Tibial artery (tissue), 4 donors: ENCODE data around the gene PRDM16.

Experiments
- DNase-seq, 2 donors: peaks; one replicate each; pipeline ENCODE4 v3.0.0-alpha.2; 2019
- H3K27ac ChIP-seq, 2 donors: fragments of 200-600 bp; sonication (generic) in 1 of 2; 1 replicate in 1 of 2; 2 replicates in 1 of 2; pipeline ENCODE4 v1.5.1; 2018 to 2019; ENCODE audit warnings: mild to moderate bottlenecking in 1 of 2
- H3K27me3 ChIP-seq, 2 donors: fragments of 200-600 bp; sonication (generic) in 1 of 2; one replicate each; pipeline versions ENCODE4 v1.5.1 to v1.6.0; 2016 to 2019
- H3K36me3 ChIP-seq, 3 donors: fragments of 200-600 bp; sonication (generic) in 2 of 3; one replicate each; pipeline ENCODE4 v1.5.1; 2016 to 2019; ENCODE audit warnings: mild to moderate bottlenecking in 2 of 3
- H3K4me1 ChIP-seq, 4 donors: fragments of 200-600 bp; sonication (generic) in 2 of 4; 1 replicate in 3 of 4; 2 replicates in 1 of 4; pipeline ENCODE4 v1.5.1; 2016 to 2019
- H3K4me3 ChIP-seq, 2 donors: fragments of 200-600 bp; sonication (generic) in 1 of 2; 1 replicate in 1 of 2; 2 replicates in 1 of 2; pipeline ENCODE4 v1.5.1; 2018 to 2019; ENCODE audit warnings: mild to moderate bottlenecking in 2 of 2
- H3K9me3 ChIP-seq, 3 donors: fragments of 200-600 bp; sonication (generic) in 1 of 3; one replicate each; pipeline ENCODE4 v1.5.1; 2016 to 2019
- intact Hi-C: fragments of 100-400 bp; cut with DNase I; formaldehyde crosslinking; loops from one replicate; pipeline ENCODE4 v1.15.0; 2023; ENCODE audit warnings: low total_unique reads
- TF ChIP-seq, protein P1 (sequence below), 2 experiments: fragments of 200-600 bp in 1 of 2; fragments of 450-650 bp in 1 of 2; IDR thresholded peaks; one replicate each; pipeline ENCODE4 v1.5.1; 2017 to 2019; ENCODE audit warnings: antibody characterized with exemption in 2 of 2, mild to moderate bottlenecking in 1 of 2, moderate library complexity in 1 of 2

Gene PRDM16

GRCh38 chr1:3037281-3038040, 31.5 kb upstream of the PRDM16 start:
- H3K27me3 ChIP-seq, result peaks cover 0 to 36% of the 10 kb centered on the region in 2 donors
- H3K4me1 ChIP-seq, result no peaks in the 10 kb centered on the region
- no peaks in the 10 kb centered on the region for H3K9me3 ChIP-seq

DNA sequence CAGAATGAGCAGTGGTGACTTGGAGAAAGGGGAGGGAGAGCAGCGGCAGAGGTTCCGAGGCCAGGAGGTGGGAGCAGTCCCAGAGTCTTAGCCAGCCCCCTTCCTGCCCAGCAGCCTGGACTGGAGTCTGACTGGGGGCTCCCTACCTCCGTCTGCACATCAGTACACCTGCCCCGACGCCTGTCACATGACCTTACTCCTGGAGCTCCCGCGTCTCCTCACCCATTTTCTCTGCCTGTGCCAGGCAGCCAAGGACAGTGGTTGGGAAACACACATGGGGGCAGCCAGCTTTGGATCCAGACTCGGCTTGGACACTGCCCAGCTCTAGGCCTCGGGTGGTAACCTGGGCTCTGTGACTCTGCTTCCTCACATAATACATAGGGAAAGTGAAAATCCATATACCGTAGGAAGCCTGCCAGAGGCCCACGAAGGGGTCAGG, 30.9 kb upstream of the PRDM16 start:
- no peaks in the 10 kb centered on the region for H3K9me3 ChIP-seq
- no peaks in the 10 kb centered on the region for H3K4me1 ChIP-seq
- H3K4me3 ChIP-seq, result no peak overlapping the region
- no peaks in the 10 kb centered on the region for H3K36me3 ChIP-seq
- peaks cover 0 to 31% of the 10 kb centered on the region in 2 donors for H3K27me3 ChIP-seq
- TF ChIP-seq, protein P1, sequence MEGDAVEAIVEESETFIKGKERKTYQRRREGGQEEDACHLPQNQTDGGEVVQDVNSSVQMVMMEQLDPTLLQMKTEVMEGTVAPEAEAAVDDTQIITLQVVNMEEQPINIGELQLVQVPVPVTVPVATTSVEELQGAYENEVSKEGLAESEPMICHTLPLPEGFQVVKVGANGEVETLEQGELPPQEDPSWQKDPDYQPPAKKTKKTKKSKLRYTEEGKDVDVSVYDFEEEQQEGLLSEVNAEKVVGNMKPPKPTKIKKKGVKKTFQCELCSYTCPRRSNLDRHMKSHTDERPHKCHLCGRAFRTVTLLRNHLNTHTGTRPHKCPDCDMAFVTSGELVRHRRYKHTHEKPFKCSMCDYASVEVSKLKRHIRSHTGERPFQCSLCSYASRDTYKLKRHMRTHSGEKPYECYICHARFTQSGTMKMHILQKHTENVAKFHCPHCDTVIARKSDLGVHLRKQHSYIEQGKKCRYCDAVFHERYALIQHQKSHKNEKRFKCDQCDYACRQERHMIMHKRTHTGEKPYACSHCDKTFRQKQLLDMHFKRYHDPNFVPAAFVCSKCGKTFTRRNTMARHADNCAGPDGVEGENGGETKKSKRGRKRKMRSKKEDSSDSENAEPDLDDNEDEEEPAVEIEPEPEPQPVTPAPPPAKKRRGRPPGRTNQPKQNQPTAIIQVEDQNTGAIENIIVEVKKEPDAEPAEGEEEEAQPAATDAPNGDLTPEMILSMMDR (IDR thresholded peaks at IDR 0.05), result no peak
- no peak overlapping the region for H3K27ac ChIP-seq
- intact Hi-C loops, result no loop called here
- peak in 1 of 2 donors; percentile 49 for DNase-seq

More at GRCh38 chr1:3037281-3038040, 31.5 kb upstream of the PRDM16 start:
- H3K27ac ChIP-seq, result no peak overlapping the region
- intact Hi-C loops, result no loop called here
- H3K4me3 ChIP-seq, result no peak overlapping the region
- no peaks in the 10 kb centered on the region for H3K36me3 ChIP-seq
- TF ChIP-seq, protein P1 (IDR thresholded peaks at IDR 0.05), result no peak
- peak in 1 of 2 donors; percentile 63 for DNase-seq

DNA sequence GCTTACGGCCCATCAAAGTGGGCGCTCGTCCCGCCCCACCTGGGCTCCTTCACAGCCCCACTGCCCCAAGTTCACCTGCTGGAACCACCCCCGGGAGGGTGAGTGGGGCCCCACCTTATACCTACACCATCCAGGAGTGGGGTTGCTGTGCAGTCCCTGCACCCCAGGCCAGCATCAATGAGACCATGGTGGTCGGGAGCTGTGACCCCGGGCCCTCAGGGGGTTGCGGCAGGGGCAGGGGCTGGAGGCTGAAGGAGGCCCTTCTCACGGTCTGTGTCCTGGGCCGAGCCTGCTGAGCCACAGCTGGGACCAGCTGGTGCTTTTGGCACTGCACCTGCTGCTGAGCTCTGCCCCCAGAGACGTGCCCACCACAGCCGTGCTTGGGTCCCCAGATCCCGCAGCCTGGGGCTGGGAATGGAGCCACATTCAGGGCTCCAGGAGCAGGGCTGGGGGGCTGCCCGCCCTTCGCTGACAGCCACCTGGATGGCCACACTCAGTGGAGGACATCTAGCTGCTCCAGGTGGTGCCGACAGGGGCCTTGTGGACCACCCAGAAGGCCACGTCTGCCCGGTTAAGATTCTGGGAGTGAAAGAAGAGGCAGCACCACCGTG, 30.3 kb upstream of the PRDM16 start:
- no peaks in the 10 kb centered on the region for H3K9me3 ChIP-seq
- intact Hi-C loops, result no loop called here
- peaks cover 0 to 31% of the 10 kb centered on the region in 2 donors for H3K27me3 ChIP-seq
- TF ChIP-seq, protein P1 (IDR thresholded peaks at IDR 0.05), result no peak
- H3K27ac ChIP-seq, result no peak overlapping the region
- peak in 1 of 2 donors; percentile 55 for DNase-seq
- H3K4me3 ChIP-seq, result no peak overlapping the region
- H3K36me3 ChIP-seq, result no peaks in the 10 kb centered on the region
- no peaks in the 10 kb centered on the region for H3K4me1 ChIP-seq

DNA sequence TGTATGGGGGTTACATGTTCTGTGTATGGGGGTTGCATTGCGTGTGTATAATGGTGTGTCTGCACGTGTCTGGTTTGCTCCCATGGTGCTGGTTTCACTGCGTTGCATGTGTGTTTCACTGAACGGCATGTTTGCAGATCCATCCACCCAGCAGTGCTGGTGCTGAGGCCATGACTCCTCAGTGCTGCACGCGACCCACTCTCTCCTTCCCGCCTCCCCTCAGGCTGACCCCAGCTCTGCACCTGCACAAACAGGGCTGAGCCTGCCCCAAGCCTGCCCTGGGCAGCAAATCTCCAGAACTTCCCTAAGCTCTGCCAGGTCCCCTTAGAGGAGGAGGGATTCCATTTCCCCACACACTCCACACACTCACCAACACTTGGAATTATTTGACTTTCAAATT, 29.0 kb upstream of the PRDM16 start:
- Histone ChIP-seq H3K27me3 (peaks cover 0 to 31% of the 10 kb centered on the region in 2 donors), H3K27ac (no peak overlapping the region), H3K9me3 (no peaks in the 10 kb centered on the region), H3K4me3 (no peak overlapping the region), H3K4me1 (no peaks in the 10 kb centered on the region), H3K36me3 (no peaks in the 10 kb centered on the region)
- intact Hi-C loops, result no loop called here
- TF ChIP-seq, protein P1 (IDR thresholded peaks at IDR 0.05), result no peak
- peak in 1 of 2 donors; percentile 46 for DNase-seq

DNA sequence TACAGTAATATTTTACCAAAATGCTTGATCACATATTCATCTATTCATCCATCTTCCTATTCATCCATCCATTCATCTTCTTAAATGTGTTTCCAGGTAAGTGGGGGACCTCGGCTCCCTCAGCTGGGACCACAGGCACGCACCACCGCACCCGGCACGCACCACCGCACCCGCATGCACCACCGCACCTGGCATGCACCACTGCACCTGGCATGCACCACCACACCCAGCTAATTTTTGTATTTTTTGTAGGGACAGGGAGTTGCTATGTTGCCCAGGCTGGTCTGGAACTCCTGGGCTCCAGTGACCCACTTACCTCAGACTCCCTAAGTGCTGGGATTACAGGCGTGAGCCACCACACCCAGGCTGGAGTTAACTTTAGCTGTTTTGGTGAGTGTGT, 26.5 kb upstream of the PRDM16 start:
- no peaks in the 10 kb centered on the region for H3K36me3 ChIP-seq
- DNase-seq, result no peak
- H3K27ac ChIP-seq, result no peak overlapping the region
- H3K4me3 ChIP-seq, result no peak overlapping the region
- intact Hi-C loops, result no loop called here
- peaks cover 0 to 16% of the 10 kb centered on the region in 2 donors for H3K27me3 ChIP-seq
- TF ChIP-seq, protein P1 (IDR thresholded peaks at IDR 0.05), result no peak
- no peaks in the 10 kb centered on the region for H3K4me1 ChIP-seq
- H3K9me3 ChIP-seq, result no peaks in the 10 kb centered on the region
